SU-DHL-6 (cell line): ENCODE measurements around the gene RPL26.
"Not testable (repeated sequence)": the region's sequence is repeated elsewhere in the genome, so short reads cannot be mapped to it uniquely, and the experiment has no call there.

Experiments used
- H2AFZ ChIP-seq: fragments of 200-600 bp; sonication (generic); 2 replicates; pipeline ENCODE4 v1.6.1; 2014; ENCODE audit warnings: low read depth, mild to moderate bottlenecking, moderate library complexity, mixed read lengths, antibody characterized with exemption, low read length; ENCODE audit not compliant: severe bottlenecking
- H3F3A ChIP-seq: fragments of 200-600 bp; shearing (Covaris generic); 2 replicates; pipeline ENCODE4 v1.6.0; 2016; ENCODE audit warnings: antibody characterized with exemption, mild to moderate bottlenecking; ENCODE audit not compliant: insufficient read depth
- H3K27ac ChIP-seq: fragments of 200-600 bp; sonication (generic); 2 replicates; pipeline ENCODE4 v1.5.1; 2016; ENCODE audit warnings: low read depth, mild to moderate bottlenecking, low read length, moderate library complexity, mixed read lengths
- H3K27me3 ChIP-seq: fragments of 200-600 bp; sonication (generic), shearing (Covaris generic); 2 replicates; pipeline ENCODE4 v1.6.0; 2014; ENCODE audit warnings: mild to moderate bottlenecking, low read length
- H3K36me3 ChIP-seq: fragments of 200-600 bp; sonication (generic); 2 replicates; pipeline ENCODE4 v1.6.1; 2014; ENCODE audit warnings: mild to moderate bottlenecking, low read length, mixed read lengths
- H3K4me2 ChIP-seq: fragments of 300-600, 200-600 bp; shearing (Covaris generic), sonication (generic); 2 replicates; pipeline ENCODE4 v1.6.0; 2014; ENCODE audit warnings: low read length, low read depth, mild to moderate bottlenecking; ENCODE audit not compliant: poor library complexity, severe bottlenecking
- H3K4me3 ChIP-seq: fragments of 200-600 bp; sonication (generic); 2 replicates; pipeline ENCODE4 v1.5.1; 2014; ENCODE audit warnings: antibody characterized with exemption, low read length, mild to moderate bottlenecking, mixed read lengths; ENCODE audit not compliant: insufficient read depth, poor library complexity, severe bottlenecking
- H3K79me2 ChIP-seq: fragments of 200-600 bp; sonication (generic); 2 replicates; pipeline ENCODE4 v1.6.1; 2014; ENCODE audit warnings: mild to moderate bottlenecking, low read length, moderate library complexity; ENCODE audit not compliant: insufficient read depth
- H3K9ac ChIP-seq: fragments of 200-600 bp; sonication (generic); 2 replicates; pipeline ENCODE4 v1.7.0; 2014; ENCODE audit warnings: mild to moderate bottlenecking, low read length
- H3K9me2 ChIP-seq: fragments of 200-600 bp; sonication (generic); replicated peaks from 2 replicates; pipeline ENCODE4 v1.6.1; 2014; ENCODE audit warnings: low read length; ENCODE audit not compliant: insufficient read depth
- H3K9me3 ChIP-seq: fragments of 200-600 bp; sonication (generic); 2 replicates; pipeline ENCODE4 v1.6.1; 2014; ENCODE audit warnings: low read length, mixed read lengths; ENCODE audit not compliant: insufficient read depth
- H4K20me1 ChIP-seq: fragments of 200-600 bp; sonication (generic); 2 replicates; pipeline ENCODE4 v1.6.1; 2014; ENCODE audit warnings: low read depth, mild to moderate bottlenecking, antibody characterized with exemption, low read length, moderate library complexity, mixed read lengths
- CTCF ChIP-seq: fragments of 200-600 bp; sonication (generic); IDR thresholded peaks from one replicate; pipeline ENCODE4 v1.5.1; 2017; ENCODE audit warnings: antibody characterized with exemption, mild to moderate bottlenecking, low read length, moderate library complexity; ENCODE audit not compliant: insufficient read depth, poor library complexity, severe bottlenecking
- EZH2phosphoT487 ChIP-seq: fragments of 200-600 bp; sonication (generic), shearing (Covaris generic); conservative IDR thresholded peaks from 2 replicates; pipeline ENCODE4 v1.6.1; 2018; ENCODE audit warnings: mild to moderate bottlenecking, antibody characterized with exemption, low read length, moderate library complexity, mixed read lengths

RPL26 gene

GRCh38 chr17:8377422-8377821, 5.6 kb downstream of the RPL26 start:
- H3K9me3 ChIP-seq = no peaks in the 10 kb centered on the region
- H3K9me2 ChIP-seq = no peaks in the 10 kb centered on the region
- peaks cover 19% of the 10 kb centered on the region for H4K20me1 ChIP-seq
- H3K79me2 ChIP-seq = peaks cover 27% of the 10 kb centered on the region
- H3K4me2 ChIP-seq = peak overlapping the region; percentile 56
- H3F3A ChIP-seq = peaks cover 58% of the 10 kb centered on the region
- no peak overlapping the region for H3K4me3 ChIP-seq
- H2AFZ ChIP-seq = no peak overlapping the region
- peaks cover 44% of the 10 kb centered on the region for H3K36me3 ChIP-seq
- no peaks in the 10 kb centered on the region for H3K27me3 ChIP-seq
- H3K27ac ChIP-seq = peak overlapping the region; percentile 51; the same call in 1 of the 2 replicates
- TF ChIP-seq CTCF (no peak), EZH2phosphoT487 (no peak)
- no peak overlapping the region for H3K9ac ChIP-seq

GRCh38 chr17:8376271-8377067, 6.5 kb downstream of the RPL26 start, which contains the start of gene KRABD2:
KRABD2 (minus strand) TSS chr17:8376704.
- peaks cover 49% of the 10 kb centered on the region for H3F3A ChIP-seq

GRCh38 chr17:8375738-8376259, 7.2 kb downstream of the RPL26 start:
- TF ChIP-seq CTCF = no peak
- no peak for TF ChIP-seq EZH2phosphoT487
- Histone ChIP-seq H3K9me3 (no peaks in the 10 kb centered on the region), H3K36me3 (peaks cover 28% of the 10 kb centered on the region), H3K9ac (peak overlapping the region; percentile 62), H3K9me2 (no peaks in the 10 kb centered on the region), H3F3A (peaks cover 42% of the 10 kb centered on the region), H4K20me1 (peaks cover 11% of the 10 kb centered on the region), H3K79me2 (peaks cover 11% of the 10 kb centered on the region), H3K27ac (no peak overlapping the region), H3K4me3 (peak overlapping the region; percentile 45), H3K27me3 (no peaks in the 10 kb centered on the region), H2AFZ (no peak overlapping the region), H3K4me2 (peak overlapping the region; percentile 56)

More at GRCh38 chr17:8376271-8377067, 6.5 kb downstream of the RPL26 start, which contains the start of gene KRABD2:
- peaks cover 18% of the 10 kb centered on the region for H4K20me1 ChIP-seq
- H2AFZ ChIP-seq = no peak within 1 kb of the TSS
- H3K9ac ChIP-seq = peak within 1 kb of the TSS; percentile 62
- peak within 1 kb of the TSS; percentile 45 for H3K4me3 ChIP-seq
- TF ChIP-seq CTCF (peak; percentile 34), EZH2phosphoT487 (no peak)
- peaks cover 18% of the 10 kb centered on the region for H3K79me2 ChIP-seq
- peak within 1 kb of the TSS; percentile 51 for H3K27ac ChIP-seq
- no peaks in the 10 kb centered on the region for H3K27me3 ChIP-seq
- H3K4me2 ChIP-seq = peak within 1 kb of the TSS; percentile 56
- H3K9me3 ChIP-seq = no peaks in the 10 kb centered on the region
- H3K9me2 ChIP-seq = no peaks in the 10 kb centered on the region
- peaks cover 35% of the 10 kb centered on the region for H3K36me3 ChIP-seq

GRCh38 chr17:8373856-8374255, 9.1 kb downstream of the RPL26 start:
- Histone ChIP-seq H3F3A (peaks cover 23% of the 10 kb centered on the region), H3K36me3 (peaks cover 14% of the 10 kb centered on the region; the same call in 1 of the 2 replicates)
- not testable (repeated sequence) for H2AFZ ChIP-seq, H3K4me2 ChIP-seq, H3K4me3 ChIP-seq, H3K79me2 ChIP-seq, H3K27ac ChIP-seq, H3K27me3 ChIP-seq, H3K9me2 ChIP-seq, H3K9ac ChIP-seq, H4K20me1 ChIP-seq, H3K9me3 ChIP-seq
